Measurements from ENCODE around the gene CBX1.

Gene CBX1

GRCh38 chr17:48067245-48067644 is 34.0 kb downstream of the CBX1 start:
- DNase-seq (ENCODE audit: low read depth) = no peak
- no peak for TF ChIP-seq CTCF (conservative IDR thresholded peaks at IDR 0.05; ENCODE audit: control insufficient read depth, insufficient read depth, low read depth, low read length)
- no peak overlapping the region for H3K4me3 ChIP-seq (ENCODE audit: control insufficient read depth, low read depth, low read length)

GRCh38 chr17:48066656-48067055 is 34.6 kb downstream of the CBX1 start:
- TF ChIP-seq CTCF (conservative IDR thresholded peaks at IDR 0.05; ENCODE audit: control insufficient read depth, insufficient read depth, low read depth, low read length) = no peak
- DNase-seq (ENCODE audit: low read depth) = no peak
- H3K4me3 ChIP-seq (ENCODE audit: control insufficient read depth, low read depth, low read length) = no peak overlapping the region

GRCh38 chr17:48066192-48066591 is 35.1 kb downstream of the CBX1 start:
- no peak for TF ChIP-seq CTCF (conservative IDR thresholded peaks at IDR 0.05; ENCODE audit: control insufficient read depth, insufficient read depth, low read depth, low read length)
- H3K4me3 ChIP-seq (ENCODE audit: control insufficient read depth, low read depth, low read length) = no peak overlapping the region
- DNase-seq (ENCODE audit: low read depth) = no peak

- H3K4me3 ChIP-seq (ENCODE audit: control insufficient read depth, low read depth, low read length) = no peak overlapping the region
- no peak for TF ChIP-seq CTCF (conservative IDR thresholded peaks at IDR 0.05; ENCODE audit: control insufficient read depth, insufficient read depth, low read depth, low read length)
- DNase-seq (ENCODE audit: low read depth) = no peak
Observed at GRCh38 chr17:48064638-48065037, 36.6 kb downstream of the CBX1 start.

- H3K4me3 ChIP-seq (ENCODE audit: control insufficient read depth, low read depth, low read length) = no peak overlapping the region
- no peak for DNase-seq (ENCODE audit: low read depth)
- TF ChIP-seq CTCF (conservative IDR thresholded peaks at IDR 0.05; ENCODE audit: control insufficient read depth, insufficient read depth, low read depth, low read length) = no peak
Observed at GRCh38 chr17:48062273-48062672, 39.0 kb downstream of the CBX1 start.

- no peak overlapping the region for H3K4me3 ChIP-seq (ENCODE audit: control insufficient read depth, low read depth, low read length)
- no peak for TF ChIP-seq CTCF (conservative IDR thresholded peaks at IDR 0.05; ENCODE audit: control insufficient read depth, insufficient read depth, low read depth, low read length)
- no peak for DNase-seq (ENCODE audit: low read depth)
Observed at GRCh38 chr17:48060249-48060648, 41.0 kb downstream of the CBX1 start.

- H3K4me3 ChIP-seq (ENCODE audit: control insufficient read depth, low read depth, low read length) = no peak overlapping the region
- no peak for DNase-seq (ENCODE audit: low read depth)
- TF ChIP-seq CTCF (conservative IDR thresholded peaks at IDR 0.05; ENCODE audit: control insufficient read depth, insufficient read depth, low read depth, low read length) = no peak
Observed at GRCh38 chr17:48059125-48059668, 42.1 kb downstream of the CBX1 start.

Measured in fibroblast of mammary gland (primary cell).